Stimulated activated CD4-positive, alpha-beta T cell treated with anti-CD3 and anti-CD28 coated beads, Interleukin-12 subunit alpha, Interleukin-12 subunit beta, amount 100 ng/mL, for 24 hours (primary cell): Measurements from ENCODE around the gene HEPH.
"Not testable (repeated sequence)": the region's sequence is repeated elsewhere in the genome, so short reads cannot be mapped to it uniquely, and the experiment has no call there.

ENCODE experiments used
- DNase-seq, 2 experiments: peaks; one replicate each; pipeline ENCODE4 v3.0.0-alpha.2; 2020; ENCODE audit warnings: low read depth in 2 of 2

Gene HEPH, protein sequence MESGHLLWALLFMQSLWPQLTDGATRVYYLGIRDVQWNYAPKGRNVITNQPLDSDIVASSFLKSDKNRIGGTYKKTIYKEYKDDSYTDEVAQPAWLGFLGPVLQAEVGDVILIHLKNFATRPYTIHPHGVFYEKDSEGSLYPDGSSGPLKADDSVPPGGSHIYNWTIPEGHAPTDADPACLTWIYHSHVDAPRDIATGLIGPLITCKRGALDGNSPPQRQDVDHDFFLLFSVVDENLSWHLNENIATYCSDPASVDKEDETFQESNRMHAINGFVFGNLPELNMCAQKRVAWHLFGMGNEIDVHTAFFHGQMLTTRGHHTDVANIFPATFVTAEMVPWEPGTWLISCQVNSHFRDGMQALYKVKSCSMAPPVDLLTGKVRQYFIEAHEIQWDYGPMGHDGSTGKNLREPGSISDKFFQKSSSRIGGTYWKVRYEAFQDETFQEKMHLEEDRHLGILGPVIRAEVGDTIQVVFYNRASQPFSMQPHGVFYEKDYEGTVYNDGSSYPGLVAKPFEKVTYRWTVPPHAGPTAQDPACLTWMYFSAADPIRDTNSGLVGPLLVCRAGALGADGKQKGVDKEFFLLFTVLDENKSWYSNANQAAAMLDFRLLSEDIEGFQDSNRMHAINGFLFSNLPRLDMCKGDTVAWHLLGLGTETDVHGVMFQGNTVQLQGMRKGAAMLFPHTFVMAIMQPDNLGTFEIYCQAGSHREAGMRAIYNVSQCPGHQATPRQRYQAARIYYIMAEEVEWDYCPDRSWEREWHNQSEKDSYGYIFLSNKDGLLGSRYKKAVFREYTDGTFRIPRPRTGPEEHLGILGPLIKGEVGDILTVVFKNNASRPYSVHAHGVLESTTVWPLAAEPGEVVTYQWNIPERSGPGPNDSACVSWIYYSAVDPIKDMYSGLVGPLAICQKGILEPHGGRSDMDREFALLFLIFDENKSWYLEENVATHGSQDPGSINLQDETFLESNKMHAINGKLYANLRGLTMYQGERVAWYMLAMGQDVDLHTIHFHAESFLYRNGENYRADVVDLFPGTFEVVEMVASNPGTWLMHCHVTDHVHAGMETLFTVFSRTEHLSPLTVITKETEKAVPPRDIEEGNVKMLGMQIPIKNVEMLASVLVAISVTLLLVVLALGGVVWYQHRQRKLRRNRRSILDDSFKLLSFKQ

DNA sequence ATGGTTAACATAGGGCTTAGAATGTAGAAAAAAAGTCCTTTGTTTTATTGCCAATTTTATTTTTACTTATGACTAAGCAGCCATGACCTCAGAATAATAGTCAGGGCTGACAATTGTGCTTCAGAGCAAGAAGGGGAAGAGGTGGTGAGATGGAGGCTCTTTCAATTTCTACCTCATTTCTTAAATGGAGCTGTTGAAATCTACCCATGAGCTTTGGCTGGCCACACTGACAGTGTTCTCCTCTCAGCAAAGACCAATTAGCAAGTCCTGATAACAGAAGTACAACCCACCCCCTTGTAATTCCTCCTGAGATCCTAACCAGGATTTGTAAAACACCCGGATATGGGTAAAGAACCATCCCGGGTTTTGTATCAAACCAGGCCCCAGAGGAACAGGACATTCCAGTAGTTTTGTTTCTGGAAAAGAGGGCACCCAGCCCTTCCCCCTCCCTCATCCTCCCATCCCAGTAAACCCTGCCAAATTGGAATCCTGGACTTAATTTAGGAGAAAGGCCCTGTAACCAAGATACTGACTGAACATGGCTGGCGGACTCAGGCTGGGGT is at the start of gene HEPH:
HEPH (plus strand) TSS at position 399 of the 563 bp plus-strand sequence. CDS start 6,324 bp downstream, outside the sequence.
- no peak for DNase-seq

DNA sequence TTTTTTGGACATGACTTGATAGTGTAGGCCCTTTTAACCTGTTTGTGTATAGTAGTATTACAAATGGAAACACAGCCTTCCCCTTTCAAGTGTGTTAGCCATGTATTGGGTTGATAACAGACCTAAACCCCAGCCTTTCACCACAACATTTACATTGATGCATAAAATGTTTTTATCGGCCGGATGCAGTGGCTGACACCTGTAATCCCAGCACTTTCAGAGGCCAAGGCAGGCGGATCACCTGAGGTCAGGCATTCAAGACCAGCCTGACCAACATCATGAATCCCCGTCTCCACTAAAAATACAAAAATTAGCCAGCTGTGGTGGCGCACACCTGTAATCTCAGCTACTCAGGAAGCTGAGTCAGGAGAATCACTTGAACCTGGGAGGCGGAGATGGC is 45.3 kb upstream of the HEPH start:
- DNase-seq = not testable (repeated sequence)

DNA sequence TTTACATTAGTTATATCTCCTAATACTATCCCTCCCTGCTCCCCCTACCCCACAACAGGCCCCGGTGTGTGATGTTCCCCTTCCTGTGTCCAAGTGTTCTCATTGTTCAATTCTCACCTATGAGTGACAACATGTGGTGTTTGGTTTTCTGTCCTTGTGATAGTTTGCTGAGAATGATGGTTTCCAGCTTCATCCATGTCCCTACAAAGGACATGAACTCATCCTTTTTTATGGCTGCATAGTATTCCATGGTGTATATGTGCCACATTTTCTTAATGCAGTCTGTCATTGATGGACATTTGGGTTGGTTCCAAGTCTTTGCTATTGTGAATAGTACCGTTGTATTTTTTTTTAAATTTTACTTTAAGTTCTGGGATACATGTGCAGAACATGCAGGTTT is 42.7 kb upstream of the HEPH start:
- not testable (repeated sequence) for DNase-seq

DNA sequence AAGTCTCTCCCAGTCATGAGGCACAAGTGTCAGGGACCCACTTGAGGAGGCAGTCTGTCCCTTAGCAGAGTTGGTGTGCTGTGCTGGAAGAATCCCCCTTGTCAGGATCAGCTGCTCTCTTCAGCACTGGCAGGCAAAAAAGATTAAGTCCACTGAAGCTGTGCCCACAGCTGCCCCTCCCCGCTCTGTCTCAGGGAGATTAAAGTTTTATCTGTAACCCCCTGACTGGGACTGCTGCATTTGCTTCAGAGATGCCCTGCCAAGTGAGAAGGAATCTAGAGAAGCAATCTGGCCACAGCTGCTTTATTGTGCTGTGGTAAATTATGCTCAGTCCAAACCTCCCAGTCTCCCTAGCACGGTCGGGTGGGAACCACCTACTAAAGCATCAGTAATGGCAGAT is 37.4 kb upstream of the HEPH start:
- DNase-seq = no peak

DNA sequence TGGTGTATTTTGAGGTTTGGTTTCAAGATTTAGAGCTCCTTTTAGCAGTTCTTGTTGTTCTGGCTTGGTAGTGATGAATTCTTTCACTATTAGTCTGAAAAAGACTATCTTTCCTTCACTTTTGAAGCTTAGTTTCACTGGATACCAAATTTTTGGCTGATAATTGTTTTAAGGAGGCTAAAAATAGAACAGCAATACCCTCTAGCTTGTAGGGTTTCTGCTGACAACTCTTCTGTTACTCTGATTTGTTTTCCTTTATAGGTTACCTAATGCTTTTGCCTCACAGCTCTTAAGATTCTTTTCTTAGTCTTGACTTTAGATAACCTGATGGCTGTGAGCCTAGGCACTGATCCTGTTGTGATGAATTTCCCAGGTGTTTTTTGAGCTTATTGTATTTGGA is 33.6 kb upstream of the HEPH start:
- no peak for DNase-seq

GRCh38 chrX:66135284-66135683 is 28.8 kb upstream of the HEPH start:
- DNase-seq = not testable (repeated sequence)

GRCh38 chrX:66142351-66142750 is 21.7 kb upstream of the HEPH start:
- no peak for DNase-seq

DNA sequence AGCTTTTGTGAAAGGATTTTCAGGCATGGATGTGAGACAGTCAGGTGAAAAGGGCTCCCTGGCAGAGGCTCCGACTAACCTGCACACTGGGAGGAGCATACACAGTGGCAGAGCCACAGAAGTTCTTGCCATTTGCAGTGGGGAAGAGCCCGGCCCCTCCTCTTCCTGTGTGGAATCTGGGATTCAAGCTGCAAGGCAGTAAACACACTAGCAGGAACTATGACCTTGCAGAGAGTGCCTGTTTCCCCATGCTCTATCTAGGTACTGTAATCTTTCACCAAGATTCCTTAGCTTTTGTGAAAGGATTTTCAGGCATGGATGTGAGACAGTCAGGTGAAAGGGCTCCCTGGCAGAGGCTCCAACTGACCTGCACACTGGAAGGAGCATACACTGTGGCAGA is 19.8 kb upstream of the HEPH start:
- no peak for DNase-seq

DNA sequence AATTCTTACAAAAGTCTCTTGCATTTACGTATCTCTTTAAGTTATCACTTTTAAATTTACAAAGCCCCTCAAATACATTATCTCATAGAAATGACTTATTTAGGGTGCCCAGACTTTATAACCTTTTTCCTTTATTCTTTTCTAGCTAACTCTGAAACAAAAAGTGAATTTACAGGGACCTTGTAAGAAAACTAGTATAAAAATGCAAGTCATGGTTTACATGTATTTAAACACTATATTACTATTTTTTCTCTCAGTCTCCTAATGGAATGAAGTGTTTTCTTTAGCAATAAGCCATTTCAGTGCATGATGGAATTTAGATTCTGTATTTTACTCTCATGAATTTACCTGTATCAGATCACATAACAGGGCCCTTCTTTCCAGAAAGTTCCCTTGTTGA is 14.5 kb upstream of the HEPH start:
- DNase-seq = no peak

DNA sequence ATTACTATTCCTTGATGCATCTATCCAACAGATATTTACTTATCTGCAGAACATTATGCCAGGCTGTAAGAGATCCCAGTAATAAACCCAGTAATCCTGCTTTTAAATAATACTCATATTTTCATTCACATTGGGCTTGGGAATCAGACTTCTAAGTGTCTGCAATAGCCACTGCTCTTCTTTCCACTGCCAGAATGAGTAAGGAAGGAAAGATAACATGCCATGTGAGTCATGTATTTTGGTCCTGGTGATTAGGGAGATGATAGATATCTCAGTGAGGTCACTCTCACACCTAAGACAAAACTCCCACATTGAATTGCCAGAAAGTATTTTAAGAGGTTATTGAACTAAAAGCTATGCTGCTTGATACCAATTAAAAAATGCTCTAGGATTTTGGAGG is 13.9 kb upstream of the HEPH start:
- no peak for DNase-seq

- DNase-seq = no peak
Observed at GRCh38 chrX:66162331-66162822, 1.7 kb upstream of the HEPH start.

DNA sequence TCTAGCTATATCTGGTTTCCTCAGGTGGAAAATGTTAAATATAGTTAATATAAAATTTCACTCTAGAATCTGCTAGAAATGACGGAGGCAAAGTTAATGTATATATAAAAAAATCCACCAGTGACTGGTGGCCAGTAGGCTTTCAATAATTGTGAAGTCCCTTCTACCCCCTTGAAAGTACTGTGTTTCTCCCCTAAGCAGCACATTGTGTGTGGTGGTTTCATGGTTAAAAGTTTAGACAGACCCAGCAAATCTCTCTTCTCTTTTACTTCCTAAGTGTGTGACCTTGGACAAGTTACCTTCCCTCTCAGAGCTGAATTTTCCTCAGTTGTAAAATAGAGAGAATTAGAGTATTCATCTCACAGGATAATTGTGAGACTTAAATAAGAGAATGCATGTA is 600 bp upstream of the HEPH start:
- DNase-seq = no peak

DNA sequence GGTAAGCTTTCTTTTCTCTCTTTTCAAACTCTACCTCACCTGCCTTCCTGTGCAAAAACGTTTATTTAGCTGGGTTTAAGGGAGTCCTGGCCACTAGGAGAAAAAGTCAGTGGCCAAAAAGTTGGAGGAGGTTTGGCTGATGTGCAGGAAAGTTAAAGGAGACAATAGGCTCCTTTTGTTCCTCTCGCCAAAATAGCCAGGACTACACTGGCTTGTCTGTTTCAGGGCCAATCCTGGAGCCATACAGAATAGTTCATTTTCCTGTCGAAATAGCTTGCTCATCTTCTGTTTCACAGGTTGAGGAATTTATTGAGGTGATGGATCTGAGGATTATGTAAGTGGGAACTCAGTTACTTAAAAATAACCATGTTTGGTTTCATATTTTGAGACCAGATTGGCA is 423 bp downstream of the HEPH start:
- no peak for DNase-seq

DNA sequence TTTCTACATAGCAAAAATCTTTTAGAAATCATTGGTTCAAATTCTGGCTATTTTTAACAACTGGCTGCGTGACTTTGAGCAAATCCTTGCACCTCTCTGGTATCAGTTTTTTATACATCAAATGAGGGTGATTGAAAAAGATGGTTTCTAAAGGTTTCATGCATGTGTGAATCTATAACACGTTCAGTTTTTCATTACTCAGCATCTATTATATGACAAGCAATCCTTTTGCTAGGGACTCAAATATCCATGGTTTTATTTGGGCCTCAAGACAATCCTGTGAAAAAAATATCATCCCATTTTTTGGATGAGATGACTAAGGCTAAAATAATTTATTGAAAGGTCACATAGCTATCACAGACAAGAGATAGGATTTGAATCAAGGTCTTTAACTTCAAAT is 884 bp downstream of the HEPH start:
- DNase-seq = no peak

- no peak for DNase-seq
Observed at GRCh38 chrX:66166671-66167070, 2.6 kb downstream of the HEPH start.

- no peak for DNase-seq
Observed at GRCh38 chrX:66167431-66167830, 3.4 kb downstream of the HEPH start.

DNA sequence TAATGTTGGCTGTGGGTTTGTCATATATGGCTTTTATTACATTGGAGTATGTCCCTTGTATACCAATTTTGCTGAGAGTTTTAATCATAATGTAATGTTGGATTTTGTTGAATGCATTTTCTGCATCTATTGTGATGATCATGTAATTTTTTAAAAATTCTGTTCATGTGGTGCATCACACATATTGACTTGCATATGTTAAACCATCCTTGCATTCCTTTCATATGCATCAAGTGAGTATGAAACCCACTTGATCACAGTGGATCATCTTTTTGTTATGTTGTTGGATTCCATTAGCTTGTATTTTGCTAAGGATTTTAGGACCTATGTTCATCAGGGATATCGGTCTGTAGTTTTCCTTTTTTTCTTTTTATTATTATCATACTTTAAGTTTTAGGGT is 12.1 kb downstream of the HEPH start:
- no peak for DNase-seq

- DNase-seq = no peak
Observed at GRCh38 chrX:66191563-66191962, 27.5 kb downstream of the HEPH start.

- no peak for DNase-seq
Observed at GRCh38 chrX:66193821-66194220, 29.8 kb downstream of the HEPH start.

DNA sequence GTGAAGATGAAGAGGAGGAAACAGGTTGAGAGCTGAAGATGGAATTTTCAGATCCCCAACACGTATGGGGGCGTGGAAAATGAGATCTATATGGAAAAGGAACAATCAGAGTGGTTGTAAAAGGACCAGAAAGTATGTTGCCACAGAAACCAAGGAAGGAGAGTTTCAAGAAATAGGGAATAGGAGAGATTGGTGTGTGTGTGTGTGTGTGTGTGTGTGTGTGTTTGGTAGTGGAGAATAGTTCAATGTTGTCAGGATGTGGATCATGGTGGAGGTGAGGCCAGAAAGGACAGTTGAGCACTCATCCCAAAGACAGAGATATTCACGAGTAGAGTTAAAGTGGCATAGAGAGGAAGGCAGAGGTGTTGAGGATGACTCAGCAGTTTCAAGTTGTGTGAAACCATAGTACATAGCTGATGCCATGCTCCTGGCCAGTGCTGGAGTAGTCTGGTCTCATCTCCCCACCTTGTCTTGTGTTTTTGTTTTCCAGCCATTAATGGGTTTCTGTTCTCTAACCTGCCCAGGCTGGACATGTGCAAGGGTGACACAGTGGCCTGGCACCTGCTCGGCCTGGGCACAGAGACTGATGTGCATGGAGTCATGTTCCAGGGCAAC is 36.1 kb downstream of the HEPH start:
- DNase-seq = no peak
